Astrocyte of the hippocampus (primary cell): ENCODE data around the gene CBS.
"Not testable (repeated sequence)": the region's sequence is repeated elsewhere in the genome, so short reads cannot be mapped to it uniquely, and the experiment has no call there.

Experiments
- DNase-seq: peaks from one replicate; pipeline ENCODE4 v3.0.0; 2011; ENCODE audit warnings: low read depth, low spot score

Gene CBS

GRCh38 chr21:43025636-43026180 is 49.9 kb downstream of the CBS start:
- DNase-seq = peak; percentile 93

GRCh38 chr21:43024439-43025136 is 51.0 kb downstream of the CBS start:
- no peak for DNase-seq

DNA sequence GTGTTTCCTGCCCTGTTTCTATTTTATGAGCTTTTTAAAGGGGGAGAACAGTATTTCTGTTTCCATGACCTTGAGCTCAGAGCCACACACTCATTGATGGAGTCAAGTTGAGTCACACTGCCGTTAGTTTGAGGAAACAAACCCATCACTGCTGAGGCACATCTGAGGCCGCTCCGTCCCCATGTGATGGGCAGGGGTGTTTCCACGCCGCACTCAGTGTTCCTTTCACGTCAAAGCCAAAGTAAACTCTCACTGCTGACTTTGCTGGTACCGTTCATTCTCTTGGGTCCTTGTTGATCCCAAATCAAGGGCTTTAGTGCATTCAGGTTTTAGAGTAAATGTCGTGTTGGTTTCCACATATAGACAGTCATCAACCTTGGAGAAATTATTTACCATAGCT is 52.5 kb downstream of the CBS start:
- DNase-seq = no peak

DNA sequence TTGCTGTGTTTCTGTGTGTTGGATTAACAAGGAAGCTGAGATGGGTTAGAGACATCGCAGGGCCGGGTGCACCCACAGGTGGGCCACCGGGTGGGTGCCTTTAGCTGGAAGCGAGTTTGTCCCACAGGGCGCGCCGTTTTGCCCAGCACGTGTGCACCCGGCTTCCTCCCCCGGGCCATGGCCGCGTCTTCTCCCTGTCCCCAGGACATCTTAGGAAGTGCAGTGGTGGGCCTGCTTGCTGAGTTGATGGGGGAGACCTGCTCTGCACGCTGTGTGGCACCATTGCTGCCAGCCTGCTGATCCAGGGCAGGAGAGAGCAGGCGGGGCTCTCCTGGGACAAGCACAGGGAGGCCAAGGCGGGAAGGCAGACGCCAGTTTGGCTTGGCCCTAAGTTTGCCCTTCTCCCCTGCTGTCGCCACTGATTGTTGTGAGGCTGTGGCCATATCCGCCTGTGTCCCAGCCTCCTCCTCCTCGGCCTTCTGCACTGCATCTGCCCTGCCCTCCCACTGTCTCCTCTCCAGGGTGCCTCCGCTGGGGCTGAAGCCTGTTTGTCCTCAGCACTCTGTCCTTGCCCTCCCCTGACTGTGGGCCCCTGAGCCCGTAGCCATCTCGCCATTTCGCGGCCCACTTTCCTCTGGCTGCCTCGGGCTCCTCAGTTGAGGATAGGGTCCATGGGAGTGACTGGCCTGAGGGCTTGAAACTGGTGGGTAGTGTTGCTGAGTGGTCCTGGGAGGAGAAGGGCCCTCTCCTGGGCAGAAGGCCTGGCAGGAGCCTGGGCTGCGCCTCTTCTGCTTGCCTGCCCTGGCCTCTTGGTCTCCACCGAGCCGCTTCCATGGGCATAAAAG is 53.7 kb downstream of the CBS start:
- no peak for DNase-seq

- no peak for DNase-seq
These were observed 54.4 kb downstream of the CBS start for GRCh38 chr21:43021191-43021590.

DNA sequence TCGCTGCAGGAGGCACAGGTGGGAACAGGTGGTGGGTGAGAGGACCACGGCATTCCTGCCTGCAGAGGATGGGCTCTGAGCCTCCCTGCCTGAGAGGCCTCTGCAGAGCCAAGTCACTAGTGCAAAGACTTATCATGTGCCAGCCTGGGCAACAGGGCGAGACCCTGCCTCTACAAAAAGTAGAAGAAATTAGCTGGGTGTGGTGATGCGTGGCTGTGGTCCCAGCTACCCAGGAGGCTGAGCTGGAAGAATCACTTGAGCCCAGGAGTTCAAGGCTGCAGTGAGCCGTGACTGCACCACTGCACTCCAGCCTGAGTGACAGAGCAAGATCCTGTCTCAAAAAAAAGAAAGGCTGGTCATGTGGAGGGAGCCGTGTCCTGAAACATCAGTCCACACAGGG is 54.9 kb downstream of the CBS start:
- no peak for DNase-seq

DNA sequence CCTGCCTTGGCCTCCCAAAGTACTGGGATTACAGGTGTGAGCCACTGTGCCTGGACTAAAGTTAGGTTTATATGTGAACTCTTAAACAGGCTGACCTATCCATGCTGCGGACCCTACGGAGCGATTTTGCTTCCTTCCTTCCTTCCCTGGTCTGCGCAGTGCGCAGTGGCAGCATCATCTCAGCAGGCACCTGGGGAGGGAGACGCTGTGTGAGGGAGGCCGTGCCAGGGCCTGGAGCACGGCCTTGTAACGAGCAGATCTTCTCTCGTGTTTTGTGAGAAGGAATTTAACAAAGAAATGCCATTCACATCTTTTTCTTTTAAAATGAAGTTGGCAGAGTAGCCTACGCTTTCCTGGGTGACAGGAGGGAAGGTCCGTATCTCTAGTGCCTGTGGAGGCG is 55.5 kb downstream of the CBS start:
- DNase-seq = no peak

- no peak for DNase-seq
These were observed 57.1 kb downstream of the CBS start for GRCh38 chr21:43018519-43018918.

GRCh38 chr21:43016728-43017127 is 58.9 kb downstream of the CBS start:
- no peak for DNase-seq

DNA sequence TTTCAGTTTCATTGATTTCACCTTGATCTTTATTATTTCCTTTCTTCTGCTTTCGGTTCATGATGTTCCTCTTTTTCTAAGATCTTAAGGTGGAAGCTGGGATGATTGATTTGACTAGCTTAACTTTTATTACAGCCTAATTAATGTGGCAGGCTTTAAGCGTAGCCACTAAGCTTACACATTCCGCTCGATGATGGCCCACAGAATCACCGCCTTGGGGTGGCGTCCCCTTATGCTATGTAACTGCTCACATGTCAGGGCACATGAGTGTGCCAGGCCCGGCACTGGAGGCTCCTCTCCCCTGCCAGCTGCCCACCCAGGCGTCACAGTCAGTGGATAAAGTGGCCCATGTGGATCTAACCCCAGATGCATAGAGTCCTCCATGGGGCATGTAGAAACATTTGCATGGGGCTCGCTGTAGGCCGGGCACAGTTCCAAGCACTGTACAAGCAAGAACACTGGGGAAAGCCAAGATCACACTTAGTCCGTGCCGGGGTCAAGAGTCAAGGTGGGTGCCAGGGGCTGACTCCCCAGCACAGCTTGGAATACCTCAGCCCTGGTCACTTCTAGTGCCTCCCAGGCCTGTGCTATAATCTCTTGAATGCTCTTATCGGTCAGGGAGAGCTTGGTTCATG is 59.6 kb downstream of the CBS start:
- no peak for DNase-seq

DNA sequence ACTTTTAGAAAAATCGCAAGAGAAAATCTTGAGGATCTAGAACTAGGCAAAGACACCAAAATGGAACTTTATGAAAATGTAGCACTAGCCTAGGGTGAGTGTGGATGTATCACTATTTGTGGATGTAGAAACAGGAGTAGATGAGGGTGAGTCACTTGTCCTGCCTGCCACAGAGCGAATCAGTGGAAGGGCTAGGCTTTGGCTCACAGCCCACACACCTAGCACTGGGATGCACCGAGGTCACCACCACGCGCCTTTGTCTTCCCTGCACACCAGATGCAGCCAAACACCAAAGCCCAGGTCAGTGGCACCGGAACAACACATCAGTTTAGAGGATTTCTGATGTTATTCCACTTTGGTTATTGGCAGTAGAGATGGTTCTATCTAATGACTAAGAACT is 63.0 kb downstream of the CBS start:
- DNase-seq = no peak

GRCh38 chr21:43006874-43007208 is 68.8 kb downstream of the CBS start:
- no peak for DNase-seq

- not testable (repeated sequence) for DNase-seq
These were observed 69.4 kb downstream of the CBS start for GRCh38 chr21:43006051-43006873.

DNA sequence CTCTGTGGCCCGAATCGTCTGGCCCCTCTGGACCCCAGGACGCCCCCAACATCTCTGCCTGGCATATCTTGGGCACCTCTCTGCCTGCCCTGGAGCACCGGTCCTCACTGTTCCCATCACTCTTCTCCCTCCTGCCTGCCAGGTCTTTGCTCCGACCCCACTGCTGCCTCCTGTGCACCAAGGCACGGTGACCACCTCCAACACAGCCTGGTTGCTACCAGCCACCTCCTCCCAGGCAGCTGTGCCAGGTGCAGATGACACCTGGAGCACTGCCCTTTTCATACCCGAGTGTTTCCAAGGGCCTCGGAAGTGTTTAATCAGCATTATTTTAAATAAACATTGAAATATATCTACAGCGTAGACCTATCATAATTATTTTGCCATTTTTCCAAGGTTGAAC is 70.0 kb downstream of the CBS start:
- DNase-seq = no peak

GRCh38 chr21:43004926-43005325 is 70.7 kb downstream of the CBS start:
- DNase-seq = peak; percentile 60
